CD4-positive, alpha-beta T cell treated with Interferon gamma for 1 hour (primary cell): ENCODE results near the gene NFIA.
"Not testable (repeated sequence)": the region's sequence is repeated elsewhere in the genome, so short reads cannot be mapped to it uniquely, and the experiment has no call there.

Experiments
- DNase-seq: peaks from one replicate; pipeline ENCODE4 v3.0.0-alpha.2; 2020

Gene NFIA

GRCh38 chr1:61254634-61255357, 172.4 kb downstream of the NFIA start:
- DNase-seq, result no peak

GRCh38 chr1:61255358-61255703, 173.0 kb downstream of the NFIA start:
- no peak for DNase-seq

GRCh38 chr1:61259379-61260148, 177.2 kb downstream of the NFIA start:
- no peak for DNase-seq

GRCh38 chr1:61260171-61260570, 177.8 kb downstream of the NFIA start:
- no peak for DNase-seq

GRCh38 chr1:61261595-61261994, 179.2 kb downstream of the NFIA start:
- DNase-seq, result no peak

GRCh38 chr1:61263905-61264824, 181.8 kb downstream of the NFIA start:
- DNase-seq, result no peak

GRCh38 chr1:61264825-61265242, 182.5 kb downstream of the NFIA start:
- DNase-seq, result no peak

- no peak for DNase-seq
Measured at GRCh38 chr1:61265665-61266064, 183.3 kb downstream of the NFIA start.

GRCh38 chr1:61266738-61267137, 184.4 kb downstream of the NFIA start:
- no peak for DNase-seq

- no peak for DNase-seq
Measured at GRCh38 chr1:61268546-61269240, 186.3 kb downstream of the NFIA start.

GRCh38 chr1:61269602-61270001, 187.2 kb downstream of the NFIA start:
- no peak for DNase-seq

GRCh38 chr1:61270107-61270506, 187.7 kb downstream of the NFIA start:
- no peak for DNase-seq

- no peak for DNase-seq
Measured at GRCh38 chr1:61270761-61271411, 188.5 kb downstream of the NFIA start.

- no peak for DNase-seq
Measured at GRCh38 chr1:61271412-61271789, 189.0 kb downstream of the NFIA start.

- no peak for DNase-seq
Measured at GRCh38 chr1:61273167-61273705, 190.9 kb downstream of the NFIA start.

GRCh38 chr1:61273861-61274260, 191.5 kb downstream of the NFIA start:
- no peak for DNase-seq

GRCh38 chr1:61274939-61275338, 192.6 kb downstream of the NFIA start:
- DNase-seq, result no peak

- DNase-seq, result no peak
Measured at GRCh38 chr1:61276246-61276645, 193.9 kb downstream of the NFIA start.

- DNase-seq, result no peak
Measured at GRCh38 chr1:61277121-61277690, 194.8 kb downstream of the NFIA start.

GRCh38 chr1:61278503-61278902, 196.1 kb downstream of the NFIA start:
- not testable (repeated sequence) for DNase-seq

- DNase-seq, result no peak
Measured at GRCh38 chr1:61278966-61279365, 196.6 kb downstream of the NFIA start.

GRCh38 chr1:61279570-61279969, 197.2 kb downstream of the NFIA start:
- DNase-seq, result no peak
